Measurements from ENCODE around the gene SHOC1. TPM values are rescaled to one million over a fixed set of nuclear protein-coding genes. Genes with fewer than 3 reads are reported as not detected.
A peak's percentile ranks its signal among the peaks of the same experiment; 100 is the strongest.
"Not testable (repeated sequence)": the region's sequence is repeated elsewhere in the genome, so short reads cannot be mapped to it uniquely, and the experiment has no call there.

Gene SHOC1
- total RNA-seq, 1 donor from 2014 or later = 0.15 TPM

GRCh38 chr9:111815285-111816070 is 20.7 kb upstream of the SHOC1 start:
- no peaks in the 10 kb centered on the region for H3K4me1 ChIP-seq
- intact Hi-C loops (cut with DNase I) = no loop called here
- H3K9me3 ChIP-seq = no peaks in the 10 kb centered on the region
- no peak overlapping the region for H3K27ac ChIP-seq
- no peaks in the 10 kb centered on the region for H3K27me3 ChIP-seq (ENCODE audit: low read depth)
- no peak for DNase-seq
- no peak for TF ChIP-seq CTCF (IDR thresholded peaks at IDR 0.05)
- H3K4me3 ChIP-seq = no peak overlapping the region
- H3K36me3 ChIP-seq = no peaks in the 10 kb centered on the region
- peak in 1 of 2 donors; percentile 52 for ATAC-seq

GRCh38 chr9:111812337-111812736 is 17.6 kb upstream of the SHOC1 start:
- H3K4me3 ChIP-seq = no peak overlapping the region
- no peaks in the 10 kb centered on the region for H3K27me3 ChIP-seq (ENCODE audit: low read depth)
- DNase-seq (no peak), ATAC-seq (no peak)
- H3K4me1 ChIP-seq = no peaks in the 10 kb centered on the region
- TF ChIP-seq CTCF (IDR thresholded peaks at IDR 0.05) = no peak
- H3K27ac ChIP-seq = no peak overlapping the region
- H3K9me3 ChIP-seq = no peaks in the 10 kb centered on the region
- intact Hi-C loops (cut with DNase I) = no loop called here
- no peaks in the 10 kb centered on the region for H3K36me3 ChIP-seq

- DNase-seq (no peak), ATAC-seq (no peak)
- H3K36me3 ChIP-seq = no peaks in the 10 kb centered on the region
- no peak overlapping the region for H3K4me3 ChIP-seq
- no peaks in the 10 kb centered on the region for H3K27me3 ChIP-seq (ENCODE audit: low read depth)
- H3K4me1 ChIP-seq = no peaks in the 10 kb centered on the region
- no peaks in the 10 kb centered on the region for H3K9me3 ChIP-seq
- intact Hi-C loops (cut with DNase I) = no loop called here
- TF ChIP-seq CTCF (IDR thresholded peaks at IDR 0.05) = no peak
- no peak overlapping the region for H3K27ac ChIP-seq
Measured at GRCh38 chr9:111810908-111811307, 16.2 kb upstream of the SHOC1 start.

- H3K4me3 ChIP-seq; H3K27me3 ChIP-seq (ENCODE audit: low read depth); DNase-seq; intact Hi-C loops (cut with DNase I); H3K9me3 ChIP-seq; H3K27ac ChIP-seq; H3K4me1 ChIP-seq; ATAC-seq; H3K36me3 ChIP-seq: not testable (repeated sequence)
Measured at GRCh38 chr9:111810415-111810814, 15.7 kb upstream of the SHOC1 start.

GRCh38 chr9:111807197-111807596 is 12.5 kb upstream of the SHOC1 start:
- H3K9me3 ChIP-seq = no peaks in the 10 kb centered on the region
- no peak overlapping the region for H3K27ac ChIP-seq
- no peaks in the 10 kb centered on the region for H3K27me3 ChIP-seq (ENCODE audit: low read depth)
- H3K4me3 ChIP-seq = no peak overlapping the region
- no peak for TF ChIP-seq CTCF (IDR thresholded peaks at IDR 0.05)
- H3K36me3 ChIP-seq = no peaks in the 10 kb centered on the region
- ATAC-seq = no peak
- DNase-seq = no peak
- intact Hi-C loops (cut with DNase I) = no loop called here
- H3K4me1 ChIP-seq = no peaks in the 10 kb centered on the region

- Histone ChIP-seq H3K4me1 (no peaks in the 10 kb centered on the region), H3K4me3 (no peak overlapping the region), H3K27ac (peak overlapping the region; percentile 10), H3K36me3 (no peaks in the 10 kb centered on the region), H3K27me3 (ENCODE audit: low read depth) (no peaks in the 10 kb centered on the region), H3K9me3 (no peaks in the 10 kb centered on the region)
- peak in 1 of 2 donors; percentile 25 for ATAC-seq
- no peak for DNase-seq
- intact Hi-C loops (cut with DNase I) = no loop called here
- no peak for TF ChIP-seq CTCF (IDR thresholded peaks at IDR 0.05)
Measured at GRCh38 chr9:111806259-111806658, 11.5 kb upstream of the SHOC1 start.
